A549 treated with AZD9567 at 1 μM for 4 hours (cell line): ENCODE data around the gene ALDH4A1. TPM values are rescaled to one million over a fixed set of nuclear protein-coding genes. Genes with fewer than 3 reads are reported as not detected.

Experiments used
- total RNA-seq: library from RNA; stranded (reverse); fragments of 200-300 nt; extraction: Qiagen RNA extraction; gene quantifications from 5 replicates; pipeline ENCODE4 v1.2.3, GENCODE V29; 2022; ENCODE audit not compliant: insufficient read depth

The ALDH4A1 gene
- total RNA-seq, result 12.1 to 14.8 TPM (median 13.6 TPM) in 5 replicates

GRCh38 chr1:18902523-18903290 is at the start of gene ALDH4A1:
Gene ALDH4A1, minus strand, starts transcription at chr1:18902555. Its CDS starts 32 bp downstream, at chr1:18902523.

GRCh38 chr1:18859560-18859959 is 42.8 kb downstream of the ALDH4A1 start, which contains the start of gene TAS1R2:
Gene TAS1R2, minus strand, starts transcription at chr1:18859660. Its CDS starts 0 bp downstream, at chr1:18859660.

Other genes with a start within 250 kb of the ALDH4A1 start
- gene TAS1R2, start 42.9 kb downstream of the ALDH4A1 start, total RNA-seq, result not detected in 5 replicates
- gene IFFO2, start 54.1 kb upstream of the ALDH4A1 start, total RNA-seq, result 7.1 to 10.9 TPM (median 8.9 TPM) in 5 replicates